ENCODE measurements around the gene PAIP1.
"Not testable (repeated sequence)": the region's sequence is repeated elsewhere in the genome, so short reads cannot be mapped to it uniquely, and the experiment has no call there.

The PAIP1 gene

GRCh38 chr5:43570450-43571158, 13.7 kb upstream of the PAIP1 start:
- DNase-seq: no peak

- DNase-seq: no peak
These were observed 12.4 kb upstream of the PAIP1 start for GRCh38 chr5:43569236-43569746.

GRCh38 chr5:43567967-43568366, 11.1 kb upstream of the PAIP1 start:
- no peak for DNase-seq

GRCh38 chr5:43565043-43565442, 8.2 kb upstream of the PAIP1 start:
- DNase-seq: no peak

GRCh38 chr5:43564289-43564850, 7.5 kb upstream of the PAIP1 start:
- no peak for DNase-seq

GRCh38 chr5:43563321-43563720, 6.4 kb upstream of the PAIP1 start:
- no peak for DNase-seq

- DNase-seq: no peak
These were observed 4.5 kb upstream of the PAIP1 start for GRCh38 chr5:43561356-43561755.

- peak; percentile 78 for DNase-seq
These were observed 3.3 kb upstream of the PAIP1 start for GRCh38 chr5:43560128-43560527.

GRCh38 chr5:43556607-43556856, 345 bp downstream of the PAIP1 start:
- DNase-seq: not testable (repeated sequence)

- peak; percentile 41 for DNase-seq
These were observed 826 bp downstream of the PAIP1 start for GRCh38 chr5:43555895-43556606.

- no peak for DNase-seq
These were observed 2.4 kb downstream of the PAIP1 start for GRCh38 chr5:43554497-43554896.

GRCh38 chr5:43553381-43553780, 3.5 kb downstream of the PAIP1 start:
- no peak for DNase-seq

GRCh38 chr5:43551731-43552130, 5.1 kb downstream of the PAIP1 start:
- no peak for DNase-seq

- DNase-seq: not testable (repeated sequence)
These were observed 7.6 kb downstream of the PAIP1 start for GRCh38 chr5:43549272-43549671.

GRCh38 chr5:43548358-43548757, 8.5 kb downstream of the PAIP1 start:
- no peak for DNase-seq

GRCh38 chr5:43547532-43547931, 9.3 kb downstream of the PAIP1 start:
- no peak for DNase-seq

- DNase-seq: peak; percentile 13
These were observed 13.4 kb downstream of the PAIP1 start for GRCh38 chr5:43543434-43543833.

GRCh38 chr5:43540746-43541145, 16.1 kb downstream of the PAIP1 start:
- DNase-seq: no peak

GRCh38 chr5:43536972-43537371, 19.9 kb downstream of the PAIP1 start:
- DNase-seq: no peak

GRCh38 chr5:43533646-43534045, 23.2 kb downstream of the PAIP1 start:
- no peak for DNase-seq

- no peak for DNase-seq
These were observed 26.2 kb downstream of the PAIP1 start for GRCh38 chr5:43530648-43531047.

GRCh38 chr5:43523662-43524072, 33.2 kb downstream of the PAIP1 start:
- DNase-seq: no peak

GRCh38 chr5:43520615-43521014, 36.3 kb downstream of the PAIP1 start:
- DNase-seq: no peak

GRCh38 chr5:43515678-43516048, 41.2 kb downstream of the PAIP1 start:
- DNase-seq: no peak
